B cell (primary cell): ENCODE measurements around the gene TBX2. TPM values are rescaled to one million over a fixed set of nuclear protein-coding genes. Genes with fewer than 3 reads are reported as not detected.
A peak's percentile ranks its signal among the peaks of the same experiment; 100 is the strongest.

ENCODE experiments used
- ATAC-seq: fragments of 200-7000 bp; cut with Tn5 transposase; one replicate; pipeline ENCODE4 v1.10.0; 2021; ENCODE audit warnings: low read depth, mild to moderate bottlenecking, moderate number of reproducible peaks, moderate library complexity
- CTCF ChIA-PET: fragments of 350-600 bp; sonication (Branson Sonifier 250); formaldehyde crosslinking; loops from one replicate; lab custom pipeline; 2021; ENCODE audit warnings: antibody characterized with exemption, inconsistent platforms; lab: Charles Lee
- POLR2A ChIA-PET: fragments of 350-600 bp; sonication (Branson Sonifier 250); formaldehyde crosslinking; loops from one replicate; lab custom pipeline; 2021; ENCODE audit warnings: antibody characterized with exemption; lab: Charles Lee
- DNase-seq: peaks from one replicate; pipeline ENCODE4 v3.0.0; 2013
- H2AFZ ChIP-seq: 2 replicates; pipeline ENCODE4 v1.6.1; 2012; ENCODE audit warnings: mild to moderate bottlenecking, low read depth, low read length; ENCODE audit not compliant: insufficient read depth, poor library complexity, severe bottlenecking
- H3K27ac ChIP-seq, 2 donors: 1 replicate in 1 of 2; 2 replicates in 1 of 2; pipeline ENCODE4 v1.5.1; 2012 to 2013; ENCODE audit warnings: low read length in 2 of 2, mild to moderate bottlenecking in 2 of 2, moderate library complexity in 1 of 2
- H3K27me3 ChIP-seq, 4 experiments: fragments of 200-600 bp in 1 of 4; sonication (generic) in 1 of 4; replicated peaks in 1 of 4; 1 replicate in 2 of 4; 2 replicates in 2 of 4; pipeline versions ENCODE4 v1.6.1 to v1.7.0; 2013 to 2016; ENCODE audit warnings: low read length in 3 of 4, mild to moderate bottlenecking in 2 of 4, mixed read lengths in 1 of 4, moderate library complexity in 1 of 4; ENCODE audit not compliant: insufficient read depth in 4 of 4, control insufficient read depth in 3 of 4; ENCODE audit errors: control extremely low read depth in 1 of 4
- H3K36me3 ChIP-seq, 2 experiments: replicated peaks in 1 of 2; 1 replicate in 1 of 2; 2 replicates in 1 of 2; pipeline versions ENCODE4 v1.6.1 to v1.7.1; 2013; ENCODE audit warnings: low read length in 1 of 2; ENCODE audit not compliant: insufficient read depth in 2 of 2, control insufficient read depth in 1 of 2; ENCODE audit errors: control extremely low read depth in 1 of 2, extremely low read depth in 1 of 2
- H3K4me1 ChIP-seq, 2 donors: fragments of 200-600 bp in 1 of 2; sonication (generic) in 1 of 2; 1 replicate in 1 of 2; 2 replicates in 1 of 2; pipeline versions ENCODE4 v1.5.1 to v1.6.1; 2013 to 2017; ENCODE audit warnings: low read length in 2 of 2; ENCODE audit not compliant: control insufficient read depth in 2 of 2, insufficient read depth in 2 of 2
- H3K4me2 ChIP-seq: replicated peaks from 2 replicates; pipeline ENCODE3; 2012; ENCODE audit warnings: mild to moderate bottlenecking, low read depth, low read length; ENCODE audit not compliant: poor library complexity, severe bottlenecking
- H3K4me3 ChIP-seq, 5 experiments: fragments of 200-600 bp in 1 of 5; sonication (generic) in 1 of 5; 1 replicate in 3 of 5; 2 replicates in 2 of 5; pipeline versions ENCODE4 v1.5.1 to v1.7.0; 2011 to 2016; ENCODE audit warnings: low read length in 4 of 5, mild to moderate bottlenecking in 4 of 5, low read depth in 2 of 5, control low read depth in 1 of 5, moderate library complexity in 1 of 5; ENCODE audit not compliant: insufficient read depth in 1 of 5; ENCODE audit errors: control extremely low read depth in 1 of 5, extremely low read depth in 1 of 5
- H3K79me2 ChIP-seq: fragments of 200-600 bp; sonication (generic); one replicate; pipeline ENCODE4 v1.6.0; 2016; ENCODE audit warnings: low read length; ENCODE audit not compliant: control insufficient read depth, insufficient read depth
- H3K9ac ChIP-seq: fragments of 200-600 bp; sonication (generic); 2 replicates; pipeline ENCODE4 v1.6.1; 2017; ENCODE audit warnings: mild to moderate bottlenecking, low read length, moderate library complexity
- H3K9me3 ChIP-seq, 3 donors: one replicate each; pipeline versions ENCODE4 v1.6.1 to v1.7.1; 2013; ENCODE audit warnings: low read length in 2 of 3; ENCODE audit not compliant: control insufficient read depth in 2 of 3, insufficient read depth in 1 of 3; ENCODE audit errors: control extremely low read depth in 1 of 3
- H4K20me1 ChIP-seq: 2 replicates; pipeline ENCODE4 v1.6.0; 2012; ENCODE audit warnings: mild to moderate bottlenecking, low read length; ENCODE audit not compliant: insufficient read depth, control insufficient read depth, poor library complexity, severe bottlenecking
- H3K27ac Mint-ChIP-seq: one replicate; pipeline ENCODE4 v1.8.0; 2021; ENCODE audit warnings: mixed read lengths
- H3K27me3 Mint-ChIP-seq: one replicate; pipeline ENCODE4 v1.8.0; 2021; ENCODE audit warnings: mixed read lengths
- H3K4me1 Mint-ChIP-seq: one replicate; pipeline ENCODE4 v1.8.0; 2021; ENCODE audit warnings: mixed read lengths
- H3K4me3 Mint-ChIP-seq: one replicate; pipeline ENCODE4 v1.8.0; 2021; ENCODE audit warnings: mixed read lengths
- H3K9me3 Mint-ChIP-seq: one replicate; pipeline ENCODE4 v1.8.0; 2022; ENCODE audit warnings: mixed read lengths; ENCODE audit not compliant: insufficient read depth
- CTCF ChIP-seq: fragments of 200-600 bp; IDR thresholded peaks from one replicate; pipeline ENCODE4 v1.8.0; 2022; ENCODE audit warnings: antibody characterized with exemption, mild to moderate bottlenecking
- EZH2 ChIP-seq: IDR thresholded peaks from 2 replicates; pipeline ENCODE4 v1.6.1; 2012; ENCODE audit warnings: borderline replicate concordance, low read depth, mild to moderate bottlenecking, moderate library complexity, low read length; ENCODE audit not compliant: insufficient read depth, poor library complexity, severe bottlenecking
- WGBS: methylation state at CpG from one replicate; pipeline ENCODE4 v1.1.5; 2013; ENCODE audit warnings: missing lambda C conversion rate; ENCODE audit not compliant: insufficient coverage; 5-methylcytosine and 5-hydroxymethylcytosine counted together
- intact Hi-C: fragments of 100-400 bp; cut with micrococcal nuclease; formaldehyde crosslinking; loops from one replicate; pipeline ENCODE4 v1.10.0; 2022
- polyA plus RNA-seq: library from polyadenylated mRNA; depleted of rRNA; stranded (reverse); fragments of >200 nt; gene quantifications from 2 replicates; pipeline ENCODE4 v1.2.3, GENCODE V29; 2012
- total RNA-seq, 2 donors: library from RNA; stranded (reverse); fragments of 120-200 nt in 1 of 2; gene quantifications; 1 replicate in 1 of 2; 2 replicates in 1 of 2; pipeline versions ENCODE4 v1.2.3 to v1.2.4, GENCODE V29; 2013 to 2022

TBX2 gene
- total and polyA plus RNA-seq, 2 donors (not counting 1 experiment from before 2014, with no cell fraction given) = not detected

GRCh38 chr17:61404663-61404912 lies 4.9 kb downstream of the TBX2 start:
- ChIA-PET POLR2A (no interaction called here), CTCF (interaction anchor here (1.4 kb wide), 1 partner anchor 11 kb away, joined by 3 read pairs; no protein-coding TSS in a partner anchor)
- ATAC-seq (no peak), DNase-seq (peak; percentile 59)
- Histone ChIP-seq H3K79me2 (no peaks in the 10 kb centered on the region), H4K20me1 (peaks cover 16% of the 10 kb centered on the region), H3K36me3 (no peaks in the 10 kb centered on the region), H3K9me3 (peaks cover 0 to 66% (median 2%) of the 10 kb centered on the region in 3 donors), H3K9ac (peak overlapping the region; percentile 50), H3K27me3 (peaks cover 0 to 90% (median 75%) of the 10 kb centered on the region in 4 experiments), H3K4me1 (peaks cover 68 to 78% of the 10 kb centered on the region in 2 donors), H3K4me2 (peak overlapping the region; percentile 82), H3K27ac (no peak overlapping the region), H3K4me3 (peak overlapping the region in 4 of 5 experiments; percentile 1 to 38 (median 18)), H2AFZ (peak overlapping the region; percentile 46)
- H3K9me3 Mint-ChIP-seq = no peaks in the 10 kb centered on the region
- peak overlapping the region; percentile 85 for H3K4me3 Mint-ChIP-seq
- H3K4me1 Mint-ChIP-seq = peaks cover 54% of the 10 kb centered on the region
- no peak overlapping the region for H3K27ac Mint-ChIP-seq
- peaks cover 67% of the 10 kb centered on the region for H3K27me3 Mint-ChIP-seq
- WGBS = 5% methylated on average over 21 of the region's 27 CpGs
- intact Hi-C loops = no loop called here
- no peak for TF ChIP-seq CTCF
- no peak for TF ChIP-seq EZH2

DNA sequence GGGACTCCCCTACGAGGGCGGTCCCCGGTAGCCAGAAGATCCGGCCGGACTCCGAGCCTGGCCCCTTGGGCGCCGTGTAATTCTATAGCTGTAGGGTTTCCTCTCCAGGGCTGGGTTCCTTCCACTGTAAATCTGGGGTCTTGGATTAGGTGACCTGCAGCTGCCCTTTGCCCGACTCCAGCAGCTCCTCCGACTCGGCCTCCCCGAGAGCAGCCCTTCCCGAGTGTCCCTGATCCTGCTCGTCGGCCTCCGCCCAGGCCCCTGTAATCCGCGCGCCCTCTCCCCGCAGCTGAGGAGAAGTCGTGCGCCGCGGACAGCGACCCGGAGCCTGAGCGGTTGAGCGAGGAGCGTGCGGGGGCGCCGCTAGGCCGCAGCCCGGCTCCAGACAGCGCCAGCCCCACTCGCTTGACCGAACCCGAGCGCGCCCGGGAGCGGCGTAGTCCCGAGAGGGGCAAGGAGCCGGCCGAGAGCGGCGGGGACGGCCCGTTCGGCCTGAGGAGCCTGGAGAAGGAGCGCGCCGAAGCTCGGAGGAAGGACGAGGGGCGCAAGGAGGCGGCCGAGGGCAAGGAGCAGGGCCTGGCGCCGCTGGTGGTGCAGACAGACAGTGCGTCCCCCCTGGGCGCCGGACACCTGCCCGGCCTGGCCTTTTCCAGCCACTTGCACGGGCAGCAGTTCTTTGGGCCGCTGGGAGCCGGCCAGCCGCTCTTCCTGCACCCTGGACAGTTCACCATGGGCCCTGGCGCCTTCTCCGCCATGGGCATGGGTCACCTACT lies 5.5 kb downstream of the TBX2 start:
- CTCF ChIA-PET = interaction anchor here (1.4 kb wide), 1 partner anchor 11 kb away, joined by 3 read pairs; no protein-coding TSS in a partner anchor
- DNase-seq (no peak), ATAC-seq (no peak)
- intact Hi-C loops = no loop called here
- TF ChIP-seq EZH2 (peak; percentile 46), CTCF (no peak)
- Histone ChIP-seq H3K9ac (peak overlapping the region; percentile 50), H3K27ac (no peak overlapping the region), H3K79me2 (no peaks in the 10 kb centered on the region), H2AFZ (peak overlapping the region; percentile 54), H3K4me1 (peaks cover 72 to 80% of the 10 kb centered on the region in 2 donors), H3K9me3 (peaks cover 0 to 67% (median 2%) of the 10 kb centered on the region in 3 donors), H4K20me1 (peaks cover 19% of the 10 kb centered on the region), H3K36me3 (no peaks in the 10 kb centered on the region), H3K4me3 (peak overlapping the region in 3 of 5 experiments; percentile 7 to 38 (median 28)), H3K27me3 (peaks cover 0 to 93% (median 78%) of the 10 kb centered on the region in 4 experiments), H3K4me2 (peak overlapping the region; percentile 82)
- H3K27ac Mint-ChIP-seq = no peak overlapping the region
- peaks cover 58% of the 10 kb centered on the region for H3K4me1 Mint-ChIP-seq
- POLR2A ChIA-PET = no interaction called here
- H3K4me3 Mint-ChIP-seq = peak overlapping the region; percentile 67
- H3K27me3 Mint-ChIP-seq = peaks cover 67% of the 10 kb centered on the region
- H3K9me3 Mint-ChIP-seq = no peaks in the 10 kb centered on the region
- WGBS = 4% methylated on average over 71 of the region's 71 CpGs
